Stimulated activated effector memory CD8-positive, alpha-beta T cell treated with anti-CD3 and anti-CD28 coated beads, Interleukin-12 subunit alpha, Interleukin-12 subunit beta, amount 100 ng/mL, for 72 hours (primary cell): ENCODE results near the gene APLN.

Source experiments
- ATAC-seq: fragments of 150-1000 bp; cut with Tn5 transposase; 2 replicates; pipeline ENCODE4 v1.10.0; 2021
- DNase-seq, 2 donors: peaks; one replicate each; pipeline ENCODE4 v3.0.0; 2021 to 2022; ENCODE audit warnings: low spot score in 2 of 2
- H3K27ac Mint-ChIP-seq: one replicate; pipeline ENCODE4 v1.8.0; 2022; ENCODE audit warnings: mild to moderate bottlenecking, mixed read lengths
- H3K36me3 Mint-ChIP-seq: one replicate; pipeline ENCODE4 v1.8.0; 2022; ENCODE audit warnings: mild to moderate bottlenecking, mixed read lengths
- H3K4me1 Mint-ChIP-seq: one replicate; pipeline ENCODE4 v1.8.0; 2022; ENCODE audit warnings: mixed read lengths
- H3K4me3 Mint-ChIP-seq: one replicate; pipeline ENCODE4 v1.8.0; 2022; ENCODE audit warnings: mild to moderate bottlenecking, mixed read lengths
- H3K9me3 Mint-ChIP-seq: one replicate; pipeline ENCODE4 v1.8.0; 2022; ENCODE audit warnings: mixed read lengths

Gene APLN, protein sequence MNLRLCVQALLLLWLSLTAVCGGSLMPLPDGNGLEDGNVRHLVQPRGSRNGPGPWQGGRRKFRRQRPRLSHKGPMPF

DNA sequence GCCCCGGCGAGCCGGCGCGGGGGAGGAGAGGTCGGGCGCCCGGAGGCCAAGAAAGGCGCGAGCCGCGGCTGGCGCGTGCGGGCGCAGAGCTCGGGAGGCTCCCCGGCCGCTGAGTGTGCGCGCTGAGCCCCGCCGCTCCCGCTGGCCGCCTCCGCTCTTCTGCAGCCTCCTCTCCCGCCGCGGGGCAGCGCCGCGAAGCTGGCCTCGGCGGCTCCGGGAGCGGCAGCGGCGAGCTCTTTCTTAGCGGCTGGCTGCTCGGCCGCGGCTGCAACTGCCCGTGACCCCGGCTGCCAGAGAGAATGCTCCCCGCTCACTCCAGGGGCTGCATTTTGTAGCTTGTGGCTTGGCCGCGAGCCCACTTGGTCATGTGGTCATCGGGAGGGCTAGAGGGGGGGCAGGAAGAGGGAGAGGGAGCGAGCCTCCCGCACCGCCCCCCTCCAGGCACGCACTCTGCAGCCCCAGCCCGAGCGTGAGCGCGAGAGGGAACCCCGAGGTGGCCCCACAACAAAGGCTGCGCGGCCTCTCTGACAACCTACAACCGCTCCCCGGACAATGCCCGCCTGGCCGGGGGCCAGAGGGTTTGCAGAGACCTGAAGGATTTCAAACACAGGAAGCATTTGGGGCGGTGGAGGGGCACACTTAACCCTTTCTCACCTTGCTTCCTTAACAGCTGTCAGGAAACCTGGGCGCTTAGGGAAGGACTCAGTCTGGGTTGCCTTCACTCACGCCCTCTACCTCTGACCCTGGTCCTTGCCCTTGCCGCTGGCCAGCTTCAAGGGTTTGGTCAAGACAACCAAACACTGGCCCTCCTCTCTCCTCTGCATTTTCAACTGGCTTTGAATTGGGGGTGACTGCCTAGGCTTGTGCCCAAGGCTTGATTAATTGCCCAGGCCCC is at the start of gene APLN:
Gene APLN (minus strand): TSS at position 305 of the 895 bp plus-strand sequence. CDS start 326 bp downstream, outside the sequence.
- no peaks in the 10 kb centered on the region for H3K4me1 Mint-ChIP-seq
- no peaks in the 10 kb centered on the region for H3K9me3 Mint-ChIP-seq
- ATAC-seq (peak; percentile 70), DNase-seq (no peak)
- peak within 1 kb of the TSS; percentile 63 for H3K4me3 Mint-ChIP-seq
- no peak within 1 kb of the TSS for H3K27ac Mint-ChIP-seq
- no peaks in the 10 kb centered on the region for H3K36me3 Mint-ChIP-seq

DNA sequence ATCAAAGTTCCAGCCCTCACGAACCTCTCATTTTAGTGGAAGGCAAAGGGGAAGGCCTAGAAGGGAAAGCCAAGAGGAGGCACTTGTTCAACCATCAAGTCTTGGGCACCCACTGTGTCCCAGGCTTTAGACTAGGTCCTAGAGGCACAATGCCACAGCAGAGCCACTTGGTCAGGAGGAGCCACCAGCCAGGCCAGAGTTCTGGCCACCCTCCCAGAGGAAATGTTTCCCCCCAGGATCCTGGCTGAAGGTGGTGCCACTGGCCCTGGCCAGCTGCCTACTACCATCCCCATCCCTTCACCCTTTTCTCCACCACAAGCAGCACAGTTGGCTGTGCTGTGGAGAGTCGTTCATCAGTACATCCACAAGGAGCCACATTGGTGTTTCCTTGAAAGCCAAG is 49.7 kb upstream of the APLN start:
- Mint-ChIP-seq H3K4me3 (no peak overlapping the region), H3K36me3 (no peaks in the 10 kb centered on the region), H3K9me3 (no peaks in the 10 kb centered on the region), H3K27ac (no peak overlapping the region), H3K4me1 (peaks cover 6% of the 10 kb centered on the region)
- ATAC-seq (no peak), DNase-seq (no peak)

DNA sequence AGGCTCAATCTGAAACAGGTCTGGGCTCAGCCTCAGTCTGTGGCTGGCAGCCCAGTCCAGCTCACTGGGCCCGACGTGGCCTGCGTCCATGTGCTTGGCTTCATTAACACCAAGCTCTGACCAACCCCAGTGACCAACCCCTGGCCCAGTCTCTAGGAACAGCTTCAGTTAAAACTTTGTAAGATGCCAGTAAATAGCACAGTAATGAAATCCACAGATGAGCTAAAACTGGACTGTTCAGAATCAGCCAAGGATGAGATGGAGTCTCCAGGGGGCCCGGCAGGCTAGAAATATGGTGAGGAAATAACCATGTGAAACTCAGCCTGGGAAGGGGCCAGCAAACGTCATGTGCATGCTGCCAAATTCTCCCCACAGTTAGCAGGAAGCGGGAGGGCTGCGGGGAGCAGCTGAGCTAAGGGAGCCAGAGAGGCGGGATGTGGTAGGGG is 46.9 kb upstream of the APLN start:
- ATAC-seq (no peak), DNase-seq (no peak)
- Mint-ChIP-seq H3K4me1 (no peaks in the 10 kb centered on the region), H3K27ac (no peak overlapping the region), H3K36me3 (no peaks in the 10 kb centered on the region), H3K9me3 (no peaks in the 10 kb centered on the region), H3K4me3 (no peak overlapping the region)

DNA sequence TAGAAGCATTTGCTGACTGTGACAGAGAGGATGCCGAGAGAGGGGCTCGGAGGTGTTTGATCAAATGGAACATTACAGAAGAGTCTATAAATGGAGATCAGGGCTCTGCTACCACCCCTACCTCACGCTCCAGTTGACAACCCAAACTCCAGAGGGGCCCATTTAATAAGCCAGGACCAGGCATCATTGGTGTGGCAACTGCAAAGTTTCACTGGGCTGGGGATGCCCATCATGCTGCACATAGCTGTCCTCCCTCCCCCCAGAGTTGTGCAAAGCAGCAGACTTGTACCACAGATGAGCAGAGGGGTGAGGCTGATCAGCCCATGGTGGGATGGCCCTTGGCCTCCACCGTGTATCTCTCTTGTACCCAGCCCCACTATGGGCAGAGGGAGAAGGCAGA is 45.8 kb upstream of the APLN start:
- Mint-ChIP-seq H3K27ac (no peak overlapping the region), H3K4me1 (no peaks in the 10 kb centered on the region), H3K36me3 (no peaks in the 10 kb centered on the region), H3K4me3 (no peak overlapping the region), H3K9me3 (no peaks in the 10 kb centered on the region)
- DNase-seq: no peak
- no peak for ATAC-seq

DNA sequence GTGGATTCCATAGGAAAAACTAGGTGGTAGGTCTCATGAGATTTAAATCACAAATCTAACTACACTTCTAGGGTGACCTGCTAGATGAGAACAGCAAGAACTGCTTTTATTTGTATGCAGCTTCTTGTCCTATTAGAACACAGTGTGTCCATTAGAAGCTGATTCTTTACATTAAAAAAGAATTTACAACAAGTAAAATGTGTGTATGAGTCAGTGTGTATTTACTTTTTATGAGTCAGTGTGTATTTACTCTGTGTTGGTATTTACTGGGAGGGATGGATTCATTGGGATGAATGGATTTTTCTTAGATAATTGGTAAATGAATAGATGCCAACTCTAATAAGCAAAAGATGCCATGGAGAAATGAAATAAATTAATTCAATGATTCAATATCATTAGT is 43.4 kb upstream of the APLN start:
- no peaks in the 10 kb centered on the region for H3K4me1 Mint-ChIP-seq
- no peak for DNase-seq
- no peak for ATAC-seq

DNA sequence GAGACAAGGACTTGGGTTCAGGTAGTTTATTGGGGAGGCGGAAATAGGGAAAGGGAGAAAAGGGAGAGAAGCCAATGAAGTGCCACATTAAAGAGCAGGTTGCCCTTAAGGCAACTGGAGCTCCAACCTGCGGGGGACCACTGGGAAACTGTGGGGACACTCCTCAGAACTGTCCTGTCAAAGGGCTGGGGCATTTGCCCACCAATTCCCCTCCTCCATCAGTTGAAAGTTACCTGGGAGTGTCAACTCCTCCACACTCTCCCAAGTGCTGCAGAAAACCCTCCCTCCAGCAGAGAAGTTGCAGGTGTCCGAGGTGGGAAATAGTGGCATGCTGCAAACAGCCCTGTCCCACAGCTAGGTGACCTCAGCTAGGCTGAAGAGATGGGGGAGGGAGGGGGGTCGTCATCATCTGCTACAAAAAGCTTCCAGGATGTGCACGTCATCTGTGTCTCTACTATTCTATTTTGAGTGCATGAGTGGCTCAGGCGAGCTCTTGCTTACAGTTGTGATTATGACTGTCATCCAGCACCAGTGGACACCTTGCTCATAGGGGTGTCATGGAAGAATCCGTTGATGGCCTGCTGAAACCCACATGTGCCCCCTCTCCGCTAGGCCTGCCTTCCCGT is 42.6 kb upstream of the APLN start:
- no peaks in the 10 kb centered on the region for H3K4me1 Mint-ChIP-seq
- H3K36me3 Mint-ChIP-seq: no peaks in the 10 kb centered on the region
- DNase-seq: no peak
- H3K9me3 Mint-ChIP-seq: no peaks in the 10 kb centered on the region
- H3K27ac Mint-ChIP-seq: no peak overlapping the region
- ATAC-seq: no peak
- H3K4me3 Mint-ChIP-seq: no peak overlapping the region

More for the DNA sequence above, 43.4 kb upstream of the APLN start:
- Mint-ChIP-seq H3K4me3 (no peak overlapping the region), H3K36me3 (no peaks in the 10 kb centered on the region), H3K9me3 (no peaks in the 10 kb centered on the region), H3K27ac (no peak overlapping the region)

DNA sequence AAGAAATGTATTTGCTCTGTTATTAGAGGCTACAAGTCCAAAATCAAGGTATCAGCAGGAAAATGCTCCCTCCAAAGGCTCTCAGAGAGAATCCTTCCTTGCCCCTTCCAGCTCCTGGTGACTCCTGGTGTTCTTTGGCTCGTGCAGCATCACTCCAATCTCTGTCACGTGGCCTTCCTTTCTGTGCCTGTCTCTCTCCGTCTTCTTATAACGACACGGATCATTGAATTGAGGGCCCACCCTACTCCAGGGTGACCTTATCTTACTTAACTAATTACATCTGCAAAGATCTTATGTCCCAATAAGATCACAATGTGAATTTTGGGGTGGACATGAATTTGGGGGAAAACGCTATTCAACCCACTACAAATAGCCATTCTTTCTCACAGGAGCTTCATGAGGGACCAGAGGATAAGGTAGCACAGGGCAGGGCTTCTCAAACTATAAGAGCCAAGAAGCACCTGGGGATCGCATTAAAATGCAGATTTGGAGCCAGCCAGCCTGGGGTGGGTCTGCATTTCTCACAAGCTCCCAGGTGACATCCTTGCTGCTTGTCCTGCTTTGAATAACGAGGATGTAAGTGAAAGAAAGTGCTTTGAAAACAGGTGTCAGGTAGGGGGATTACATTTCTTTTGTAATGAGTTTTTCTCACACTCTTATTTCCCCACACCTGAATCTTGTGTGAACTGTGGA is 41.9 kb upstream of the APLN start:
- DNase-seq (no peak), ATAC-seq (no peak)
- Mint-ChIP-seq H3K27ac (no peak overlapping the region), H3K4me3 (no peak overlapping the region), H3K4me1 (no peaks in the 10 kb centered on the region), H3K9me3 (no peaks in the 10 kb centered on the region), H3K36me3 (no peaks in the 10 kb centered on the region)

DNA sequence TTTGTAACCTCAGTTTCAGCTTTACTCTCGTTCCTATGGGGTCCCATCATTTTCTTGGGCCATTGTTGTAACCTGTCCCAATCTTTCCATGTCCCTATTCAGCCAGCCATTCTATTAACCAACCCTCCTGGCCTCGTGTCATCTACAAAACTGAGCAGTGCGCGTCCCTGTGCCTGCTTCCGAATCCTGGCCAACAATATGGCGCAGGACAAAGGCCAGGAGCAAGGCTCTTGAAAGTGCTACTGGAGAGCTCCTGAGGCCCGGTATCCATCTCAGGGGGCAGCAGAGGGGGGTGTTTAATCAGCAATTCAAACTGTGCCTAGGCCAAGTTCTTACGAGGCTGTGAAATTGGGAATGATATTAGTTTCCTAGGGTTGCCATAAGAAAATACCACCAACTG is 41.2 kb upstream of the APLN start:
- no peak for ATAC-seq
- Mint-ChIP-seq H3K9me3 (no peaks in the 10 kb centered on the region), H3K4me1 (no peaks in the 10 kb centered on the region), H3K36me3 (no peaks in the 10 kb centered on the region), H3K4me3 (no peak overlapping the region), H3K27ac (no peak overlapping the region)
- DNase-seq: no peak

DNA sequence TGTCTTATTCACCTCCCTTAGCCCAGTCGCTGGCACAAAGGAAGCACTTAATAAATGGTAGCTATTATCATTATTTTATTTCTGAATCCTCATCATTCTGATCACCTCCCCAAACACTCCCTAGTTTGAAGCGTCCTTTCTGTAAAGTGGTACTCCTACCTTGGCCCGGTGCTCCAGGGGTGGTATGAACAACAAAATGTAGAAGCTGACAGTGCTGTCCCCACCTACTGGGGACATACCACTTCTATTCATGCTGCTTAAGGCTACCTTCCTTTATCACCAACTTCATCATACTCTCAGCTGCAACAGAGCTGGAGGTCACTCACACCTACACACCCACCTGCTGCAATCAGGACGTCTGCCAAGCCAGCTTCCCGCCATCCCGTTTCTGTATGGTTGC is 40.8 kb upstream of the APLN start:
- Mint-ChIP-seq H3K4me1 (no peaks in the 10 kb centered on the region), H3K4me3 (no peak overlapping the region), H3K36me3 (no peaks in the 10 kb centered on the region), H3K9me3 (no peaks in the 10 kb centered on the region), H3K27ac (no peak overlapping the region)
- DNase-seq (no peak), ATAC-seq (no peak)

DNA sequence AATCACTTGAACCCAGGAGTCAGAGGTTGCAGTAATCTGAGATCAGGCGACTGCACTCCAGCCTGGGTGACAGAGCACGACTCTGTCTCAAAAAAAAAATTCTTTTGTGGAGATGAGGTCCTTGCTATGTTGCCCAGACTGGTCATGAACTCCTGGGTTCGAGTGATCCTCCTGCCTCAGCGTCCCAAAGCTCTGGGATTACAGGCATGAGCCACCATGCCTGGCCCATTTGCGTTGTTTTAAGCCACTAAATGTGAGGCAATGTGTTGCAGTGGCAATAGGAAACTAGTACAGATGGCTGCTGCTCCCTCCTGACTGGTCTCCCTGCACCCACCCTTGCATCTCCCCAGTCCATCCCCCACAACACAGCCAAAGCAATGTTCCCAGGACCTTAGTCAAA is 40.0 kb upstream of the APLN start:
- Mint-ChIP-seq H3K27ac (no peak overlapping the region), H3K36me3 (no peaks in the 10 kb centered on the region), H3K4me1 (no peaks in the 10 kb centered on the region), H3K4me3 (no peak overlapping the region), H3K9me3 (no peaks in the 10 kb centered on the region)
- DNase-seq: no peak
- no peak for ATAC-seq

DNA sequence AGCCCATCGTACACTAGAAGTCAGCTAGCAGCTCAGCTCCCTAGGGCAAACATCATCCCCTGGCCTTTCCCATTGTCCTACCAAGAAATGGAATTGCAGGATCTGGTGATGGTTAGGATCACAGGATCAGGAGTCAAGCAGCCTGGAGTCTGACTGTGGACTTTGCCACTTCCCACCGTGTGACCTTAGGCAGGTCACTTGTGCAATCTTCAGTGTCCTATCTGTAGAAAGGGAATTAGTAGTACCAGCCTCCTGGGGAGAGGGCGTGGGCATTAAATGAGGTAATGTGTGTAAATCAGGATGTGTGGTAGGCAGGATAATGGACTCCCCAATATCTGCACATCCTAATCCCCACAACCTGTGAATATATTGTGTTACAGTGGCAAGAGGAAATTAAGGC is 38.6 kb upstream of the APLN start:
- Mint-ChIP-seq H3K36me3 (no peaks in the 10 kb centered on the region), H3K27ac (no peak overlapping the region), H3K4me3 (no peak overlapping the region), H3K9me3 (no peaks in the 10 kb centered on the region), H3K4me1 (no peaks in the 10 kb centered on the region)
- no peak for DNase-seq
- no peak for ATAC-seq

DNA sequence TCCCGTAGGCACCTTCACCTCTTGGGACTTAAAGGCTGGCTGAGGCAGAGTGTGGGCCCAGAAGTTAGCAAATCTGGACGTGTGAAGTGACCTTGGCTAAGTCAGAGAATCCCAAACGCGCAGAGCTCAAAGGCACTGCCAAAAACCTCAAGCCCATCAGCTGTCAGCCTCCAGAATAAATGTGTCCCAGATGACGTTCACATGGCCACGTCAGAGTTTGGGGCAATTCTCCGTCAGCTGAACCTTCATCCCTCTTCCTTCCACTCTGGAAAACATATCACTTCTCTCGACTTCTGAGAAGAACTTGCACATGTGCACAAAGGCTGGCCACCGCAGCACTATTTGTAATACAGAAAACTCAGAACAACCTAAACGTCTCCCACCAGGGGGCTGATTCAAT is 35.7 kb upstream of the APLN start:
- Mint-ChIP-seq H3K9me3 (no peaks in the 10 kb centered on the region), H3K4me3 (no peak overlapping the region)

DNA sequence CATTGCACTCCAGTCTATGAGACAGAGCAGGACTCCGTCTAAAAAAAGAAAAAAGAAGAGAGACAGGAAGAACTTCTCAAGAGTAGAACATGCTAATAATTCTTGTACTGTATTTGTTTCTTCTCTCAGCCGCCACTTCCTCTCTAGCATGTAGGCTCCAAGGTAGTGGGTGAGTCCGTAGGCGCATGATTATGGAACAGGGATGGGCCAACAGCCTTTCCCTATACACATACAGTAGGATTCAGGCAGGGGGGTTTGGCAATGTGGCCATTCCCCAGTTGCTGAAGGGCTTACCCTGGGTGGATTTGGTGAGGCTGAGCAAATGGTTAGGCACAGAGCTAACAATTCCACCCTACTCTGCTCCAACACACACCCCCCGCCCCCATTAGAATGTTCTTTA is 35.0 kb upstream of the APLN start:
- DNase-seq (no peak), ATAC-seq (no peak)
- H3K9me3 Mint-ChIP-seq: no peaks in the 10 kb centered on the region
- H3K4me1 Mint-ChIP-seq: no peaks in the 10 kb centered on the region
- no peak overlapping the region for H3K27ac Mint-ChIP-seq
- no peak overlapping the region for H3K4me3 Mint-ChIP-seq
- no peaks in the 10 kb centered on the region for H3K36me3 Mint-ChIP-seq

More for the DNA sequence above, 35.7 kb upstream of the APLN start:
- Mint-ChIP-seq H3K4me1 (no peaks in the 10 kb centered on the region), H3K36me3 (no peaks in the 10 kb centered on the region), H3K27ac (no peak overlapping the region)
- DNase-seq (no peak), ATAC-seq (no peak)

DNA sequence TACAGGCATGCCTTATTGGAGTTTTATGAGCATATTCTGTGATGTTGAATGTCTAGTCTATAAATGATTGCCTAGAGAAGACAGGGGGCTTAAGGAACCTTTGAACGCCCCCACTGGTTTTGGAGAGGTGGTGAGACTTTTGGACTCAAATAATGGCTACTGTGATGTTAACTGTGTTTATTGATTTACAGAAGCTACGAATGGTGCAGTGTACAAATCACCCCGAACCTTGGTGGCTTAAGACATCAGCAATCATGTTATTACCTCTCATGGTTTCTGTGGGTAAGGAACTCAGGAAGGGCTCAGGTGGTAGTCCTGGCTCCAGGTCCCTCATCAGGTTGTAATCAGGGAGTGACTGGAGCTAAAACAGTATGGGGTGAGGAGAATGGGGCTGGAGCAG is 33.3 kb upstream of the APLN start:
- H3K36me3 Mint-ChIP-seq: no peaks in the 10 kb centered on the region
- ATAC-seq (no peak), DNase-seq (no peak)
- H3K9me3 Mint-ChIP-seq: no peaks in the 10 kb centered on the region
- no peak overlapping the region for H3K4me3 Mint-ChIP-seq
- H3K4me1 Mint-ChIP-seq: no peaks in the 10 kb centered on the region
- no peak overlapping the region for H3K27ac Mint-ChIP-seq

DNA sequence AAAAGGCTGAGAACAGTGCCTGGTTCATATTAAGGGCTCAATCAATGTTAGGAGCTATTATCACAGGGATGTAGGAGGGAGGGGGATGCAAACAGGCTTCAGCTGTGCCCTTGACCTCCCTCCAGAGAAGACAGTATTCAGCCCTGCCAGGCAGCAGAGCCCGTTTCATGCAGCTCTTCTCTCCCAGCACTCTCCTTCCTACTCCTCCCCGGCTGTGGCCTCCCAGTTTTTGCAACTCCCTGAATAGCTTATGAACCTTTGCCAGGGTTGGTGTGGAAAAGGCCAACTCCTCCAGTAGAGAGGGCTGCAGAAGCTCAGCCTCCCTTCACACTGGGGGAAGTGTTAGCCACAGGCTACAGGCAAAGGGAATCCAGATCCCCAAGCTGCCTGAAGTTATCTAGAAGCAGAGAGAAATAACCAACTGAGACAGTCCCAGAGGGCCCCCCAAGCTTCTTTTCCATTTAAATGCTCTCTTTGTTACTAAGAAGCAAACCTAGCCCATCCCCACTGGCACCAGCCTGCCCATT is 31.7 kb upstream of the APLN start:
- no peak for DNase-seq
- Mint-ChIP-seq H3K9me3 (no peaks in the 10 kb centered on the region), H3K4me3 (no peak overlapping the region), H3K36me3 (no peaks in the 10 kb centered on the region), H3K27ac (no peak overlapping the region), H3K4me1 (no peaks in the 10 kb centered on the region)
- no peak for ATAC-seq
